T47D (cell line): ENCODE data around the gene KCNJ4.

Experiments used
- DNase-seq, 2 experiments: peaks; one replicate each; pipeline versions ENCODE4 v3.0.0 to v3.0.0-alpha.2; 2011 to 2012; ENCODE audit warnings: low read depth in 1 of 2, low spot score in 1 of 2
- JUND ChIP-seq: IDR thresholded peaks from 2 replicates; pipeline ENCODE4 v1.6.1; 2012; ENCODE audit warnings: low read depth
- in situ Hi-C: cut with HindIII; loops from 2 replicates; pipeline ENCODE4 v1.10.0; 2016; ENCODE audit warnings: low sequenced_read_pairs, low pct_unique_long_range_greater_than_20kb

KCNJ4 gene

GRCh38 chr22:38467438-38467903, 12.5 kb upstream of the KCNJ4 start:
- in situ Hi-C loops, result no loop called here
- no peak for TF ChIP-seq JUND
- DNase-seq, result no peak

DNA sequence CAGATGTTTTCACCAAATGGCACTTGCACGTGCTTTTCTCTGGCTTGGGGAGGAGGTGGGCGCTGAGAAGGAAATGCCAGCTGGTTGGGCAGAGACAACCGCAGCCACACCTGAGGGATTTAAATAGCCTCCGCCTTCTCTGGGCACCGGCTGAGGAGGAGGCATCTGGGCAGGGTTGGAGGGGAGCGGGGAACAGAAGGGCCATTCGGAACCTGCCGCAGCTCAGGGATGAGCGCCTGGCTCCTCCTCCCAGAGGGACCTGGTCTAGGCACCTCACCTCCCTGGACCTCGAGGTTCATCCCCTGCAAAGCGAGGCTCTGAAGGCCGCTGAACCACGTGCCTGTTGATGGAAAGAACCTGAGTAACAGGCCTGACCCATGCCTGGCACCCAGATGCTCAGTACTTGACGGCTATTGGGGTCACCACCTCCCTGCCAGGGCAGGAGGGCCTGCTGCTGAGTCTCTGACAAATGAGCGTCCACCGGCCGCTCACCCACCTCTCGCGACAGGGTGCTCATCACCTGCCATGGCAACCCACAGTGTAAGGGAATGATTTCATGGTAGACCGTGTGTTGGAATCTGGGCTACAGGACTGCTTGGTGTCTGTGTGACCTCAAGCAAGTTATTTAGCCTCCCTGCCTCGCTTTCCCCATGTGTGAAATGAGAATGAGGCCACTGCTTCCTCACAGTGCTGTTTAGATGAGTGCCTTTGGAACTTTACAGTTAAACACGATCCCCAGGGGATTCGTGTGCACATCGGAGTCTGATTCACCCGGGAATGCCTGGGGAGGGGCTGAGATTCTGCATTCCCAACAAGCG, 10.9 kb upstream of the KCNJ4 start:
- in situ Hi-C loops, result no loop called here
- no peak for DNase-seq
- TF ChIP-seq JUND, result no peak

GRCh38 chr22:38464992-38465672, 10.1 kb upstream of the KCNJ4 start:
- DNase-seq, result no peak
- in situ Hi-C loops, result no loop called here
- no peak for TF ChIP-seq JUND

- in situ Hi-C loops, result no loop called here
- TF ChIP-seq JUND, result no peak
- no peak for DNase-seq
These were observed 8.2 kb upstream of the KCNJ4 start for GRCh38 chr22:38462960-38463784.

GRCh38 chr22:38461414-38462081, 6.5 kb upstream of the KCNJ4 start:
- no peak for TF ChIP-seq JUND
- in situ Hi-C loops, result no loop called here
- peak; percentile 64 to 89 for DNase-seq

DNA sequence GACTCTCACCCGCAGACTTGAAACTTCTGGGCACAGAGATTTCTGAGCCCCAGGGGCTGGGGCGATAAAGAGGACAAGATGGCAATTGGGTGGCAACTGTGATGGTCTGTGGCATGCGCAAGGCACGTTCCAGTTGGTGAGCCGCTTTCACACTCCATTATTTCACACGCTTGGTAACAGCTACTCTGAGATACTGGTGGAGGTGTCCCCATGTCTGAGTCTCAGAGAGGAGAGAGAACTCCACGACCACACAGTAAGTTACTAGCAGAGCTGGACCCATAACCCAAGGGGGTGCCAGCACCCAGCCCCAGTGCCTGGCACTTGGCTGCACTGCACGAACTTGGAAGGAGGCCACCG, 6.0 kb upstream of the KCNJ4 start:
- TF ChIP-seq JUND, result no peak
- DNase-seq, result no peak
- in situ Hi-C loops, result no loop called here

GRCh38 chr22:38460426-38460840, 5.4 kb upstream of the KCNJ4 start:
- in situ Hi-C loops, result no loop called here
- TF ChIP-seq JUND, result no peak
- no peak for DNase-seq

DNA sequence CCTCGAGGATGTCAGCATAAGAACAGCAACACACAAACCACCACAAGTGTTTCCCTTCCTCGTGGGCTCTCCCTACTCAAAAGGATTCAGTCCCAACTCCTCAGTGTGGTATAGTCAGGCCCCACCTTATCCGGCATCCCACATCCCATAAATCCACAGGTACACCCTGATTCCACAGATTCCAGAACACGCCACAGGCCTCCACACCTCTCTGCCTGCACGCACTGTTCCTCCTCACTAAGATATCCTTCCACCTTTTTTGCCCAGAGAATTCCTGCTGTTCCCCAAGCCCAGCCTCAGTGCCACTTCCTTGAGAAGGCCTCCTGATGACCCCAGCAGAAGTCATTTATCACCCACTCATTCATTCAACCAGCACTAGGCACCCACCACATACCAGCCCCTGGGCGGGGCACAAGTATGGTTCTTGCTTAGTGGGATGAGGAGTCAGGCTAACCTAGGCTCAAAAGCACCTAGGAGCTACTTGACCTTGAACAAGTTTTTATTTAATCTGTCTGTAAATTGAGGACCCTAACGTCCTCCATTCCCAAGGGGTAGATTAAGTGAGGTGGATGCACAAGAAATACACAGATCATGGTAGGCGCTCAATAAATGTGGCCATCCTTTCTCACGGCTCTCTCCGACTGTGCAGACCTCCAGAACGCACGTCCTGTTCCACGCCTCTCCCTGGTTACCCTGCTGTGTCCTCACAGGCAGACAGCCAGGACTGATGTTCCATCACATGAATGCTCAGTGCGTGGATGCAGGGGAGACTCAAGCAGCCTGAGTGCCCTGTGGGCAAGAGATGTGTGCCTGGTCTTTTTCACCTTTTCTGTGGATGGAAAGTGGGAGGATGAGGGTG, 2.1 kb upstream of the KCNJ4 start:
- no peak for TF ChIP-seq JUND
- in situ Hi-C loops, result no loop called here
- DNase-seq, result no peak

DNA sequence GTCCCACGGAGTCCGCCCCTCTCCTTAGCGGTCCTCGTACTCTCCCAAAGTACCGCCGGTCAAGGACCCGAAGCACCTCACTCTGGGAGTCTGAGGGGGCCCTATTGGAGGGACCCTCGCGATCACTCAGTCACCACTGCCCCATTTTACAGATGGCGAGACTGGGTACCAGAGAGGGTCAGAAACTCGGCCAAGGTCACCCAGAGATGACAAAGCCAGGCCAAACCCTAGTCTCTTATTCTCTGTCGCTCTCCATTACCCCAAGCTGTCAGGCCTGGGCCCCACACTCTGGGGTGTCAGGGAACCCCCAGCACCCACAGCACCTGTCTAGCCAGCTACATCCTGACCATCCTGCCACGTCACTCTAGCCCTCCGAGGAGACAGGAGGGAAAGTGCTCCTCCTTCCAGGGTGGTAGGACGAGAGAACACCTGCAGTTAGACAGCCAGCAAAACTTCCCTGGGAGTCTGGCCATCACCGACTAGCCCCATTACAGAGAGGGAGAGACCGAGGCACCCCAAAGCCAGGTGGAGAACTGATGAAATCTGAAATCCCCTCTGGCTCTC, 1.4 kb upstream of the KCNJ4 start:
- TF ChIP-seq JUND, result no peak
- in situ Hi-C loops, result no loop called here
- no peak for DNase-seq

DNA sequence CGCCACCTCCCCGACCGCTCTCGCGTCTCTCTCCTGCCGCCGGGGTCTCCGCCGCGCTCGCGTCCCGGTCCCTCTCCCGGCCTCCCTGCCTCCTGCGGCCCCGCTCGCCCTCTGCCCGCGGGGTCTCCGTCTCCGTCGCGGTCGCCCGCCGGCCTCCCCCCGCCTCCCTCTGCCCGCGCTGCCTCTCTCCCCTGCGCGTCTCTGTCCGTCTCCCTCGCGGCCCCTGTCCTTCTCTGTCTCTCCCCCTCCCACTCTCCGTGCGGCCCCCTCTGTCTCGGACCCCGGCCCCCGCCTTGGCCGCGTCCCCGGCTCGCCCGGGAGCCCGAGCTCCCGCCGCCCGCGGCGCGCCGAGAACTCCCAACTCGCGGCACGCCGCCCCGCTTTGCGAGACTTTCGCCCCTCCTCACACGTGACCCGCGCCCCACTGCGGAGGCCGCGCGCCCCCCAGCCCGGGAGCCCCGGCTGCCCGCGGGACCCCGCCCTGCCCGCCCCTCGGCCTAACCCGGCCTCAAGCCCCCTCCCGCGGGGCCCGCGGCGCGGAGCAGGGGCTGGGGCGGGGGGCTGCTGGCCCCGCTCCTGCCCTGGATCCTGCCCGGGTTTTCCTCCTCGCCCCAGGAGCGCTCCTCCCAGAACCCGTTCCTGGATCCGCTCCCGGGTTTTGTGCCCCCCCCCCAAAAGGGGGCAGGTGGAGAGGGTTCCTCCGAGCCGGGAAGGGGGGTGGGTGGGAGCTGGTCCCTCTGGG, 702 bp upstream of the KCNJ4 start:
- no peak for TF ChIP-seq JUND
- peak; percentile 46 to 47 for DNase-seq
- in situ Hi-C loops, result no loop called here
